Articular chondrocyte of knee joint (primary cell): ENCODE data around the gene OR10J1. TPM values are rescaled to one million over a fixed set of nuclear protein-coding genes. Genes with fewer than 3 reads are reported as not detected.

Experiments
- total RNA-seq: library from RNA; depleted of rRNA; stranded (reverse); fragments of >200 nt; gene quantifications from 2 replicates; pipeline ENCODE4 v1.2.3, GENCODE V29; 2012

OR10J1 gene, protein sequence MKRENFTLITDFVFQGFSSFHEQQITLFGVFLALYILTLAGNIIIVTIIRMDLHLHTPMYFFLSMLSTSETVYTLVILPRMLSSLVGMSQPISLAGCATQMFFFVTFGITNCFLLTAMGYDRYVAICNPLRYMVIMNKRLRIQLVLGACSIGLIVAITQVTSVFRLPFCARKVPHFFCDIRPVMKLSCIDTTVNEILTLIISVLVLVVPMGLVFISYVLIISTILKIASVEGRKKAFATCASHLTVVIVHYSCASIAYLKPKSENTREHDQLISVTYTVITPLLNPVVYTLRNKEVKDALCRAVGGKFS
- total RNA-seq = not detected in 2 replicates

DNA sequence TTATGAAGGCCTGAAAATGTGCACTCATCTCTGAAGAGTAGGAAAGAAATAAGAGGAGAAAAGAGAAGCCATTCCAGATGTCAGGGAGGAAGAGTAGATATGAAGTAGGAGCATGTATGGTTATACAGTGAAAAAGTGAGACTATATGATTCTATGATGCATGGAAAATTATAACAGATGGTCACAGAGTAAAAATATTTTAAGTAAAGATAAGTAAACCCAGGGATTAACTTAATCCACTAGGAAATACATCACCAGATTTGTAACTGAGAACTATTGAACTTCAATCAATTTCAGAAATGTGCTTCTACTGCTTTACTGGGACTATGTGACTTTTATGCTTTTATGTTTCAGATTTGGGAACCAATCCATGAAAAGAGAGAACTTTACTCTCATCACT lies at the start of gene OR10J1:
OR10J1 (plus strand) TSS at position 301 of the 400 bp plus-strand sequence; CDS start at position 371, 70 bp downstream.

DNA sequence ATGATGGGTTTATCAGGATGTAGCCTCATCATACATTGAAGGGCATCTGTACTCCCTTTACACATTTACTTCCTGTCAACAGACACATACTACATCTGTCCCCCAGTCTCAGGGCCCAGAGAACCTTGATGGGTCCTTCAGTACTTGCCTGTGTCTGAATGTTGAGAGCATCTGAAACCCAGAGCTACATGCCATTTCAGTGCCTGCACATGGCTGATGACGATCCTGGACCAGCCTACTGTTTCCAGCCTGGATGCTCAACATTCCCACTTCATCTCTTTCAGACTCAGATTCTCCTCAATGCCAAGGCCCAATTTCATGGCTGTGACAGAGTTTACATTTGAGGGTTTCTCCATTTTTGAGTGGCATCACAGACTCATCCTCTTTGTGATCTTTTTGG lies 7.6 kb upstream of the OR10J1 start, which contains the start of gene OR10J4:
OR10J4 (plus strand) TSS at position 301 of the 400 bp plus-strand sequence.

Other genes starting within 250 kb of the OR10J1 start
- not detected in 2 replicates for gene ACKR1, start 234.8 kb upstream of the OR10J1 start, total RNA-seq
- gene FCER1A, start 137.4 kb upstream of the OR10J1 start, total RNA-seq = not detected in 2 replicates
- gene OR10J4, start 7.5 kb upstream of the OR10J1 start, total RNA-seq = not detected in 2 replicates
- gene OR10J5, start 96.3 kb downstream of the OR10J1 start, total RNA-seq = not detected in 2 replicates
- gene APCS, start 148.1 kb downstream of the OR10J1 start, total RNA-seq = not detected in 2 replicates